Neuronal stem cell (in vitro differentiated cells): ENCODE data around the gene PCNX3.

Experiments used
- DNase-seq: peaks from one replicate; pipeline ENCODE4 v3.0.0-alpha.2; 2013; ENCODE audit warnings: low spot score
- H2AFZ ChIP-seq: one replicate; pipeline ENCODE4 v1.6.1; 2013; ENCODE audit warnings: mild to moderate bottlenecking, low read length, inconsistent platforms
- H2AK5ac ChIP-seq: 2 replicates; pipeline ENCODE4 v1.6.1; 2013; ENCODE audit warnings: low read depth, mild to moderate bottlenecking, inconsistent platforms, low read length, moderate library complexity, mixed read lengths
- H2BK120ac ChIP-seq: 2 replicates; pipeline ENCODE4 v1.6.1; 2013; ENCODE audit warnings: low read depth, mild to moderate bottlenecking, inconsistent platforms, low read length, moderate library complexity, mixed read lengths
- H2BK12ac ChIP-seq: one replicate; pipeline ENCODE4 v1.6.1; 2013; ENCODE audit warnings: low read length, inconsistent platforms
- H2BK15ac ChIP-seq: 2 replicates; pipeline ENCODE4 v1.6.1; 2013; ENCODE audit warnings: mild to moderate bottlenecking, low read length, inconsistent platforms, mixed read lengths
- H2BK5ac ChIP-seq: one replicate; pipeline ENCODE4 v1.6.1; 2013; ENCODE audit warnings: inconsistent platforms, mild to moderate bottlenecking, low read length, moderate library complexity
- H3K14ac ChIP-seq: one replicate; pipeline ENCODE4 v1.6.1; 2013; ENCODE audit warnings: low read length, inconsistent platforms
- H3K18ac ChIP-seq: 2 replicates; pipeline ENCODE4 v1.6.1; 2013; ENCODE audit warnings: low read length, inconsistent platforms
- H3K23ac ChIP-seq: 2 replicates; pipeline ENCODE4 v1.6.1; 2013; ENCODE audit warnings: low read depth, mild to moderate bottlenecking, mixed read lengths, low read length, inconsistent platforms; ENCODE audit not compliant: poor library complexity
- H3K27ac ChIP-seq: replicated peaks from 3 replicates; pipeline ENCODE4 v1.5.1; 2013; ENCODE audit warnings: low read length, inconsistent platforms
- H3K27me3 ChIP-seq, 3 experiments: 2 replicates each; pipeline ENCODE4 v1.6.1; 2013; ENCODE audit warnings: low read length in 3 of 3, mild to moderate bottlenecking in 2 of 3, inconsistent platforms in 1 of 3, low read depth in 1 of 3, mixed read lengths in 1 of 3, moderate library complexity in 1 of 3; ENCODE audit not compliant: control insufficient read depth in 3 of 3, insufficient read depth in 3 of 3
- H3K36me3 ChIP-seq, 2 donors: replicated peaks in 1 of 2; 2 replicates each; pipeline ENCODE4 v1.6.1; 2013; ENCODE audit warnings: low read length in 2 of 2; ENCODE audit not compliant: control insufficient read depth in 2 of 2, insufficient read depth in 2 of 2
- H3K4ac ChIP-seq: 2 replicates; pipeline ENCODE4 v1.6.1; 2013; ENCODE audit warnings: inconsistent platforms, mild to moderate bottlenecking, low read length, moderate library complexity
- H3K4me1 ChIP-seq, 2 donors: 1 replicate in 1 of 2; 2 replicates in 1 of 2; pipeline ENCODE4 v1.6.1; 2013; ENCODE audit warnings: low read length in 2 of 2, low read depth in 1 of 2; ENCODE audit not compliant: control insufficient read depth in 2 of 2, insufficient read depth in 1 of 2
- H3K4me2 ChIP-seq: one replicate; pipeline ENCODE4 v1.6.1; 2013; ENCODE audit warnings: mild to moderate bottlenecking, low read length, inconsistent platforms; ENCODE audit not compliant: insufficient read depth, poor library complexity, severe bottlenecking
- H3K4me3 ChIP-seq, 2 donors: 2 replicates each; pipeline ENCODE4 v1.5.1; 2013; ENCODE audit warnings: low read length in 2 of 2, mild to moderate bottlenecking in 2 of 2, inconsistent platforms in 1 of 2, moderate library complexity in 1 of 2
- H3K79me1 ChIP-seq: one replicate; pipeline ENCODE4 v1.6.1; 2013; ENCODE audit warnings: low read depth, mild to moderate bottlenecking, inconsistent platforms, low read length, moderate library complexity
- H3K9ac ChIP-seq: one replicate; pipeline ENCODE4 v1.6.1; 2013; ENCODE audit warnings: mild to moderate bottlenecking, low read depth, low read length, inconsistent platforms; ENCODE audit not compliant: poor library complexity
- H3K9me3 ChIP-seq, 2 donors: replicated peaks in 1 of 2; 2 replicates each; pipeline versions ENCODE3 to v1.6.1; 2013; ENCODE audit warnings: low read length in 2 of 2, mild to moderate bottlenecking in 2 of 2, inconsistent platforms in 1 of 2, low read depth in 1 of 2, mixed read lengths in 1 of 2, moderate library complexity in 1 of 2; ENCODE audit not compliant: control insufficient read depth in 2 of 2, insufficient read depth in 1 of 2
- H4K8ac ChIP-seq: one replicate; pipeline ENCODE4 v1.6.1; 2013; ENCODE audit warnings: low read depth, mild to moderate bottlenecking, inconsistent platforms, low read length, moderate library complexity
- H4K91ac ChIP-seq: one replicate; pipeline ENCODE4 v1.6.1; 2013; ENCODE audit warnings: low read length, low read depth, mild to moderate bottlenecking, inconsistent platforms; ENCODE audit not compliant: poor library complexity
- WGBS, 2 donors: extraction: QIAGEN DNeasy Blood & Tissue Kit; methylation state at CpG; one replicate each; pipeline ENCODE4 v1.1.7; 2013; ENCODE audit warnings: missing lambda C conversion rate in 2 of 2, mixed read lengths in 1 of 2; ENCODE audit not compliant: insufficient read length in 2 of 2, insufficient replicate concordance in 1 of 2; ENCODE audit errors: extremely low coverage in 2 of 2; 5-methylcytosine and 5-hydroxymethylcytosine counted together

The PCNX3 gene

DNA sequence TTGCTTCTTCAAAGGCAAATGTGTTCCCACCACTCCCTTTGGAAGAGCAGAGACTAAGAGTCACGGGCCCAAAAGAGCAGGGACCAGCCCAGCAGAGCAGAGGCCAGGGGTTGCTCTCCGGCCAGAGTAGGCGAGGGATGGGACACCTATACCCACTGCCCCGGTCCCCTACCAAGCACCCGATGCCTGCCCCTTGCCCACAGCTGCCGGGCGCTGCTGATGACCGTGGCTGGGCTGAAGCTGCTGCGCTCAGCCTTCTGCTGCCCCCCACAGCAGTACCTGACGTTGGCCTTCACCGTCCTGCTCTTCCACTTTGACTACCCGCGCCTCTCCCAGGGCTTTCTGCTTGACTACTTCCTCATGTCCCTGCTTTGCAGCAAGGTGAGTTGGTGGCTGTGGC is 11.6 kb downstream of the PCNX3 start:
- Histone ChIP-seq H3K4me1 (no peaks in the 10 kb centered on the region), H3K4ac (no peak overlapping the region), H3K4me3 (no peak overlapping the region), H2BK5ac (no peak overlapping the region), H3K9me3 (no peaks in the 10 kb centered on the region), H3K27me3 (peaks cover 0 to 1% (median 0%) of the 10 kb centered on the region in 3 experiments), H4K8ac (no peak overlapping the region), H3K36me3 (peaks cover 63 to 90% of the 10 kb centered on the region in 2 donors), H4K91ac (no peak overlapping the region), H2AK5ac (no peak overlapping the region), H3K18ac (no peak overlapping the region), H2BK120ac (no peak overlapping the region), H3K4me2 (no peak overlapping the region), H2AFZ (no peak overlapping the region), H3K23ac (no peak overlapping the region), H3K27ac (no peak overlapping the region), H3K9ac (peak overlapping the region; percentile 1), H2BK12ac (no peak overlapping the region), H2BK15ac (no peak overlapping the region), H3K14ac (no peak overlapping the region), H3K79me1 (peaks cover 1% of the 10 kb centered on the region)
- no peak for DNase-seq
- WGBS, 2 donors: no CpG with 5 or more reads among the region's 13 CpGs

DNA sequence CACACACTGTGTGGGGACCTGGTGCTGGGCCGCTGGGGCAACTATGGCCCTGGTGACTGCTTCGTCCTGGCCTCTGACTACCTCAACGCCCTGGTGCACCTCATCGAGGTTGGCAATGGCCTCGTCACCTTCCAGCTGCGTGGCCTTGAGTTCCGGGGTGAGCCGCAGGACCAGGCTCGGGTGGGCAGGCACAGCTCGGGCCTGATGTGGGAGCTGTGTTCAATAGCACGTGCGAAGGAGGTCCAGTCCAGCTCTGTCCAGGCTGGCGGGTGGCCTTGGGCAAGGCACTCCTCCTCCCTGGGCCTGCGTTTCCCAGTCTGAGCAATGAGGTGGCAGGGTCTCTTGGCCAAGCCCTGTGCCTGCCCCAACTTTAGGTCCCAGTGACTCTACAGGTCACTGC is 14.0 kb downstream of the PCNX3 start:
- H3K36me3 ChIP-seq: peaks cover 61 to 89% of the 10 kb centered on the region in 2 donors
- no CpG with 5 or more reads among the region's 14 CpGs for WGBS, 2 donors

DNA sequence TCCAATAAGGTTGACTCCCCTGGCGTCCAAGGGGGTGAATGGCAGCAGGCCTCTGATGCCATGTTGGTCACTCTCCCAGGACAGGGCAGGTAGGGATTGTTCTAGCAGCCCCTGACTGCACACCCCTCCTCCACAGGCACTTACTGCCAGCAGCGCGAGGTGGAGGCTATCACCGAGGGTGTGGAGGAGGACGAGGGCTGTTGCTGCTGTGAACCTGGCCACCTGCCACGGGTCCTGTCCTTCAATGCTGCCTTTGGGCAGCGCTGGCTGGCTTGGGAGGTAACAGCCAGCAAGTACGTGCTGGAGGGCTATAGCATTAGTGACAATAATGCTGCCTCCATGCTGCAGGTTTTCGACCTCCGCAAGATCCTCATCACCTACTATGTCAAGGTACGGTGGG is 14.6 kb downstream of the PCNX3 start:
- H3K4me1 ChIP-seq: no peaks in the 10 kb centered on the region
- no peak overlapping the region for H3K4me3 ChIP-seq
- H3K14ac ChIP-seq: peak overlapping the region; percentile 21
- no peak overlapping the region for H3K27ac ChIP-seq
- no peak overlapping the region for H2BK120ac ChIP-seq
- H3K9me3 ChIP-seq: peaks cover 0 to 2% of the 10 kb centered on the region in 2 donors
- H3K9ac ChIP-seq: no peak overlapping the region
- H4K91ac ChIP-seq: no peak overlapping the region
- peaks cover 64 to 89% of the 10 kb centered on the region in 2 donors for H3K36me3 ChIP-seq
- H4K8ac ChIP-seq: no peak overlapping the region
- peaks cover 0 to 1% (median 0%) of the 10 kb centered on the region in 3 experiments for H3K27me3 ChIP-seq
- no peak overlapping the region for H2BK12ac ChIP-seq
- H3K4ac ChIP-seq: no peak overlapping the region
- no peak for DNase-seq
- no peak overlapping the region for H2AK5ac ChIP-seq
- peaks cover 2% of the 10 kb centered on the region for H3K79me1 ChIP-seq
- WGBS, 2 donors: no CpG with 5 or more reads among the region's 11 CpGs
- no peak overlapping the region for H2BK5ac ChIP-seq
- H3K4me2 ChIP-seq: no peak overlapping the region
- H2BK15ac ChIP-seq: no peak overlapping the region
- no peak overlapping the region for H3K18ac ChIP-seq
- peak overlapping the region; percentile 80 for H3K23ac ChIP-seq
- no peak overlapping the region for H2AFZ ChIP-seq

More for the DNA sequence above, 14.0 kb downstream of the PCNX3 start:
- Histone ChIP-seq H3K4ac (no peak overlapping the region), H3K4me1 (no peaks in the 10 kb centered on the region), H4K91ac (no peak overlapping the region), H3K9me3 (no peaks in the 10 kb centered on the region), H3K18ac (no peak overlapping the region), H4K8ac (no peak overlapping the region), H2BK15ac (no peak overlapping the region), H2AK5ac (no peak overlapping the region), H3K9ac (no peak overlapping the region), H3K23ac (peak overlapping the region; percentile 65), H2AFZ (no peak overlapping the region), H3K14ac (no peak overlapping the region), H2BK12ac (no peak overlapping the region), H3K4me3 (no peak overlapping the region), H3K27me3 (peaks cover 0 to 1% (median 0%) of the 10 kb centered on the region in 3 experiments), H3K4me2 (no peak overlapping the region), H3K79me1 (peaks cover 2% of the 10 kb centered on the region), H3K27ac (no peak overlapping the region), H2BK5ac (no peak overlapping the region), H2BK120ac (no peak overlapping the region)
- DNase-seq: no peak

DNA sequence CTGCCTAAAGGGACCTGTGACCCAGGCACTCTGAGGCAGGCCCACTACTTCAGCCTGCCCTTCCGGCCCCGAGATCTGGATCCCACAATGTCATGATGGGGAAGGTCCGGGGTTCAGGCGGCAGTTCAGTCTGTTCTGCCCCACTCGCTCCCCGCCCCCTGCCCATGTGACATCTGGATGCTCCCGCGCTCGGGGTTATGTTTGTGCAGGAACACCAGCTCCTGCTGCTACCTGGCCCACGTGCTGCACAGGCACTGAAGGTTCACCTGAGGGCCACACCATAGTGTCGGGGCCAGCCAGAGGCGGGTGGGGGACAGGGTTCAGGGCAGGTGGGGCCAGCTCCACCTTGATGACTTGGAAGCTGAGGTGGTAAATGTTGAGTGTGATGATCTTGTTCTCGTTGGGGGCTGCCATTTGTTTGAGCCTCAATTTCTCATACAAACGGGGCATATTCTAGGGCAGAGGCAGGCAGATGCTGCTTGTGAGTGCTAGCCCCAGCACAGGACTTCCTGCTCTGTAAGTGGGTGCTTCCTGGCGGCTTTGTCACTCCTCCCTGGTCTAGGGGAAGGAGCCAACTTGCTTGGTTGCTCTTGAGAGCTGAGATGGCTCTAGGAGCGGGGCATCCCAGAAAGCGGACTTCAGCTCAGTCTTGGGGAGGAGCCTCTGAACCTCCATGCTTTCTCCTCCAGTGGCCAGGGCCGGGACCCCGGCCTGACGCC is 18.0 kb downstream of the PCNX3 start:
- peaks cover 11 to 12% of the 10 kb centered on the region in 2 donors for H3K4me1 ChIP-seq
- no peak overlapping the region for H2AK5ac ChIP-seq
- H3K18ac ChIP-seq: no peak overlapping the region
- H3K27ac ChIP-seq: no peak overlapping the region
- H4K8ac ChIP-seq: no peak overlapping the region
- no peak overlapping the region for H3K4ac ChIP-seq
- no peak overlapping the region for H3K9ac ChIP-seq
- no peak overlapping the region for H2BK15ac ChIP-seq
- H2BK5ac ChIP-seq: no peak overlapping the region
- H3K27me3 ChIP-seq: no peaks in the 10 kb centered on the region
- peaks cover 0 to 2% of the 10 kb centered on the region in 2 donors for H3K9me3 ChIP-seq
- no peak overlapping the region for H2AFZ ChIP-seq
- H3K79me1 ChIP-seq: peaks cover 9% of the 10 kb centered on the region
- H3K14ac ChIP-seq: no peak overlapping the region
- H3K36me3 ChIP-seq: peaks cover 57 to 75% of the 10 kb centered on the region in 2 donors
- no peak overlapping the region for H3K4me3 ChIP-seq
- WGBS, 2 donors: no CpG with 5 or more reads among the region's 20 CpGs
- H3K23ac ChIP-seq: no peak overlapping the region
- no peak for DNase-seq
- no peak overlapping the region for H4K91ac ChIP-seq
- H2BK120ac ChIP-seq: no peak overlapping the region
- H3K4me2 ChIP-seq: no peak overlapping the region
- no peak overlapping the region for H2BK12ac ChIP-seq
